Loucy (cell line): ENCODE results near the gene ARHGAP20.

Source experiments
- H2AFZ ChIP-seq: fragments of 200-600 bp; sonication (generic); 2 replicates; pipeline ENCODE4 v1.6.0; 2016; ENCODE audit warnings: antibody characterized with exemption, mild to moderate bottlenecking, low read length, moderate library complexity
- H3F3A ChIP-seq: fragments of 200-600 bp; 2 replicates; pipeline ENCODE4 v1.6.0; 2016; ENCODE audit warnings: antibody characterized with exemption, low read depth, mild to moderate bottlenecking
- H3K27me3 ChIP-seq: fragments of 200-600 bp; sonication (generic); 2 replicates; pipeline ENCODE4 v1.6.1; 2014; ENCODE audit warnings: low read length, mild to moderate bottlenecking; ENCODE audit not compliant: insufficient read depth, poor library complexity, severe bottlenecking
- H3K36me3 ChIP-seq: fragments of 200-600 bp; sonication (generic); 2 replicates; pipeline ENCODE4 v1.6.1; 2016; ENCODE audit warnings: low read length; ENCODE audit not compliant: insufficient read depth
- H3K4me1 ChIP-seq: fragments of 200-600 bp; sonication (generic); 2 replicates; pipeline ENCODE4 v1.5.1; 2014; ENCODE audit warnings: low read length, mild to moderate bottlenecking; ENCODE audit not compliant: insufficient read depth, poor library complexity, severe bottlenecking
- H3K4me2 ChIP-seq: fragments of 200-600 bp; sonication (generic); 2 replicates; pipeline ENCODE4 v1.6.0; 2014; ENCODE audit warnings: antibody characterized with exemption, low read length, low read depth, mild to moderate bottlenecking; ENCODE audit not compliant: poor library complexity, severe bottlenecking
- H3K4me3 ChIP-seq: fragments of 200-600 bp; sonication (generic); 2 replicates; pipeline ENCODE4 v1.5.1; 2014; ENCODE audit warnings: low read length, mild to moderate bottlenecking, mixed read lengths; ENCODE audit not compliant: poor library complexity, severe bottlenecking
- H3K79me2 ChIP-seq: fragments of 200-600 bp; sonication (generic); 2 replicates; pipeline ENCODE4 v1.6.1; 2014; ENCODE audit warnings: low read length; ENCODE audit not compliant: insufficient read depth
- H3K9ac ChIP-seq: fragments of 200-600 bp; sonication (generic); 2 replicates; pipeline ENCODE4 v1.6.0; 2014; ENCODE audit warnings: mild to moderate bottlenecking, low read depth, low read length, moderate library complexity; ENCODE audit not compliant: poor library complexity, severe bottlenecking
- H3K9me2 ChIP-seq: fragments of 200-600 bp; sonication (generic); replicated peaks from 2 replicates; pipeline ENCODE4 v1.6.1; 2016; ENCODE audit warnings: low read depth, low read length, mixed read lengths
- H3K9me3 ChIP-seq: fragments of 200-600 bp; sonication (generic); 2 replicates; pipeline ENCODE4 v1.6.1; 2014; ENCODE audit warnings: mild to moderate bottlenecking, antibody characterized with exemption, low read length, low read depth; ENCODE audit not compliant: insufficient read depth
- H4K20me1 ChIP-seq: fragments of 200-600 bp; sonication (generic); 2 replicates; pipeline ENCODE4 v1.6.0; 2014; ENCODE audit warnings: antibody characterized with exemption, low read length, mild to moderate bottlenecking; ENCODE audit not compliant: insufficient read depth, poor library complexity, severe bottlenecking
- CTCF ChIP-seq: fragments of 200-600 bp; sonication (generic); conservative IDR thresholded peaks from 2 replicates; pipeline ENCODE4 v1.5.1; 2014; ENCODE audit warnings: mild to moderate bottlenecking, antibody characterized with exemption, low read length
- EZH2phosphoT487 ChIP-seq: fragments of 200-600 bp; IDR thresholded peaks from 2 replicates; pipeline ENCODE4 v1.6.1; 2018; ENCODE audit warnings: antibody characterized with exemption, mild to moderate bottlenecking, moderate library complexity, borderline replicate concordance

ARHGAP20 gene

GRCh38 chr11:110600322-110600721, 111.9 kb downstream of the ARHGAP20 start:
- H3K4me3 ChIP-seq = no peak overlapping the region
- TF ChIP-seq CTCF (no peak), EZH2phosphoT487 (no peak)
- H3K9me3 ChIP-seq = peaks cover 13% of the 10 kb centered on the region; the same call in 1 of the 2 replicates
- H3F3A ChIP-seq = no peaks in the 10 kb centered on the region
- no peaks in the 10 kb centered on the region for H4K20me1 ChIP-seq
- no peaks in the 10 kb centered on the region for H3K27me3 ChIP-seq
- H3K4me1 ChIP-seq = no peaks in the 10 kb centered on the region
- no peak overlapping the region for H3K4me2 ChIP-seq
- H3K79me2 ChIP-seq = no peaks in the 10 kb centered on the region
- no peak overlapping the region for H3K9ac ChIP-seq
- H3K9me2 ChIP-seq = no peaks in the 10 kb centered on the region
- H3K36me3 ChIP-seq = no peaks in the 10 kb centered on the region
- H2AFZ ChIP-seq = no peak overlapping the region

DNA sequence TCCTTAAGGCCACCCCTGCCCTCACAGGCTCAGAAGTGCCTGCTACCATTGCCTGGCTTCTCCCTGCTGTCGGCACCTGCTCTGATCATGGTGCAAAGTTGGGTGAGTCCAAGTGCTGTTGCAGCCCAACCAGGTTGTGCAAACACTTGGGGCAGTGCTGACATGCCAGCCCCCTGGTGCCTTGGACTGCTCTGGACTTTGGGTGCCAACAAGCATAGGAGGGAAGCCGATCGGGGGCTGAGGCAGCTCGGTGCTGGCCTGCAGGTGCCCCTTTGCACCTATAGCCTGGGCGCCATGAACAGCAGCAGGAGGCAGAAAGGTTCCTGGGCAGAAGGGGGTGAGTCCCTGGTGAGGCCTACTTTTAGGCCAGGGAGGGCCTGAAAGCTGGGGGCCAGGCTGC, 113.0 kb downstream of the ARHGAP20 start:
- Histone ChIP-seq H3K36me3 (no peaks in the 10 kb centered on the region), H4K20me1 (no peaks in the 10 kb centered on the region), H3K9me2 (no peaks in the 10 kb centered on the region), H3K4me2 (no peak overlapping the region), H3K4me3 (no peak overlapping the region), H3K79me2 (no peaks in the 10 kb centered on the region), H3K27me3 (no peaks in the 10 kb centered on the region), H3K9ac (no peak overlapping the region), H2AFZ (no peak overlapping the region), H3K4me1 (no peaks in the 10 kb centered on the region), H3F3A (no peaks in the 10 kb centered on the region), H3K9me3 (peaks cover 13% of the 10 kb centered on the region; the same call in 1 of the 2 replicates)
- TF ChIP-seq CTCF = no peak
- TF ChIP-seq EZH2phosphoT487 = no peak

DNA sequence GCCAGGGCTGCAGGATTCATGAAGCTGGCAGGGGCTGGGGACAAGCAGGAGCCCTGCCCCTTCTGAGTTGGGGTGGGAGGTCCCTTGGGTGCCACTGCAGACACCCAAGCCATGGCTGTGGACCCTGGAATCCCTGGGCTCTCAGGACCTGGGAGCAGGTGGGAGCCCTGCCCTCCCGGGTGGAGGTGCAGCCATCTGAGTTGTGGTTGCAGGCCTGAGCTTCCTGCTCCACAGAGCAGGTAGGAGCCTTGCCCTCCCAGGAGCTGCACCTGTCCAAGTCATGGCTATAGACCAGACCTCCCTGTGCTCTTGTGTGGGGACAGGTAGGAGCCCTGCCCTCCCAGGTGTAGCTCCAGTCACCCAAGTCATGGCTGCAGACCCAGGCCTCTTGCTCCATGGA, 113.5 kb downstream of the ARHGAP20 start:
- H3F3A ChIP-seq = no peaks in the 10 kb centered on the region
- no peak overlapping the region for H3K4me2 ChIP-seq
- no peaks in the 10 kb centered on the region for H3K9me2 ChIP-seq
- no peak overlapping the region for H2AFZ ChIP-seq
- H3K9ac ChIP-seq = no peak overlapping the region
- no peaks in the 10 kb centered on the region for H3K79me2 ChIP-seq
- no peak overlapping the region for H3K4me3 ChIP-seq
- no peaks in the 10 kb centered on the region for H4K20me1 ChIP-seq
- H3K4me1 ChIP-seq = no peaks in the 10 kb centered on the region
- H3K27me3 ChIP-seq = no peaks in the 10 kb centered on the region
- TF ChIP-seq CTCF (no peak), EZH2phosphoT487 (no peak)
- no peaks in the 10 kb centered on the region for H3K36me3 ChIP-seq
- peaks cover 13% of the 10 kb centered on the region; the same call in 1 of the 2 replicates for H3K9me3 ChIP-seq
